Activated naive CD4-positive, alpha-beta T cell treated with anti-CD3 and anti-CD28 coated beads for 36 hours (primary cell): ENCODE measurements around the gene SEC24A. TPM values are rescaled to one million over a fixed set of nuclear protein-coding genes. Genes with fewer than 3 reads are reported as not detected.
"Not testable (repeated sequence)": the region's sequence is repeated elsewhere in the genome, so short reads cannot be mapped to it uniquely, and the experiment has no call there.

Experiments used
- CTCF ChIA-PET: fragments of 350-600 bp; sonication (Branson Sonifier 250); formaldehyde crosslinking; loops from one replicate; lab custom pipeline; 2021; ENCODE audit warnings: antibody characterized with exemption; lab: Charles Lee
- DNase-seq: peaks from one replicate; pipeline ENCODE4 v3.0.0-alpha.2; 2020
- H3K27ac Mint-ChIP-seq: one replicate; pipeline ENCODE4 v1.8.0; 2021; ENCODE audit warnings: mild to moderate bottlenecking, mixed read lengths
- H3K27me3 Mint-ChIP-seq: one replicate; pipeline ENCODE4 v1.8.0; 2021; ENCODE audit warnings: low read depth, mixed read lengths
- H3K36me3 Mint-ChIP-seq: one replicate; pipeline ENCODE4 v1.8.0; 2021; ENCODE audit warnings: low read depth, mixed read lengths
- H3K4me1 Mint-ChIP-seq: one replicate; pipeline ENCODE4 v1.8.0; 2021; ENCODE audit warnings: low read depth, mixed read lengths
- H3K4me3 Mint-ChIP-seq: one replicate; pipeline ENCODE4 v1.8.0; 2021; ENCODE audit warnings: mild to moderate bottlenecking, moderate library complexity, mixed read lengths
- H3K9me3 Mint-ChIP-seq: one replicate; pipeline ENCODE4 v1.8.0; 2021; ENCODE audit warnings: mixed read lengths
- intact Hi-C: fragments of 100-400 bp; cut with micrococcal nuclease; formaldehyde crosslinking; loops from one replicate; pipeline ENCODE4 v1.15.1; 2023
- total RNA-seq, 2 experiments: library from RNA; stranded (reverse); gene quantifications; one replicate each; pipeline ENCODE4 v1.2.3, GENCODE V29; 2021

The SEC24A gene
- total RNA-seq, 2 experiments from 2014 or later, result 16.6 to 18.5 TPM

DNA sequence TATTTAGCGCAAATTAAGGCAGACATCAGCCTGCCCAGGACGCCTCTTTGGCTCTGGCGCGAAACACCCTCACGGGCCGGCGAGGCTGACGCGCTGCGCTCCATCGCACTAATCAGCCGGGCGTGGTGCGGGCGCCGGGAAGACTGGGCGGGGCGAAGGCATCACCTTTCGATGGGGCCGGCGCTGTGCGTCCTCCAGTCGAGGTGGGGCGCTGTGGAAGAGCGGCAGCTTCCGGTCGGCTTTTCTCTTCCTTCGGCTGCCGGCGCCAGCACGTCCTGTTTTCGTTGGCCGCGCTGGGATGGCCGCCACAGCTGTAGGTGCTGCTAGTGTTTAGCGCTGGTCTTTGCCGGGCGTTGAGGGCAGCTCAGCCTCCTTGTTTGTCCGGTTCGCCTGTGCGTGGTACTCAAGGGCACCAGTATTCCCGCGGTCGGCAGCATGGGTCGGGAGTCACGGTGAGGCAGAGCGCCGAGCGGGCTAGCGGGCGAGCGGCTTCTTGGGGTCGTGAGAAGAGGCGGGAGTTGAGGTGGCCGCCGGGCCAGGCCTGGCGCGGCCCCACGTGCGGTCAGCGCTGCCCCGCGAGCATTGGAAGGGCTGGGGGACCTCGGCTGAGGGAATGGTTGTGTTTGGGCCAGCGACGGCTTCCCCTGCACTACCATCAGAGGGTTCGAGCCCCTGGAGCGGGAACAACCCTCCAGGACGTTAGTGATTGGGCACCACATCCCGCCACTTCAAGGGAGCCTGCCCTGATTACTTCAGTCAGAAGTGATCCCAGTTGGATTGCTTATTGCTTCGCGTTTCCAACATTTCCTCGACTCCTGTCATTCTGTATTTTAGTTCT, 110.1 kb downstream of the SEC24A start, which contains the start of gene DDX46:
Gene DDX46, plus strand, starts transcription at position 276 of the 838 bp plus-strand sequence. Its CDS starts 160 bp downstream, at position 436.
- no peaks in the 10 kb centered on the region for H3K27me3 Mint-ChIP-seq
- peaks cover 2% of the 10 kb centered on the region for H3K36me3 Mint-ChIP-seq
- peak within 1 kb of the TSS; percentile 99 for H3K4me3 Mint-ChIP-seq
- DNase-seq, result peak; percentile 97
- peaks cover 34% of the 10 kb centered on the region for H3K4me1 Mint-ChIP-seq
- CTCF ChIA-PET, result interaction anchor here (0.6 to 5.1 kb wide), 8 partner anchors 18 to 569 kb away, joined by 3 to 47 read pairs (median 4); partner anchors contain the start of genes CAMLG and PCBD2
- H3K27ac Mint-ChIP-seq, result peak within 1 kb of the TSS; percentile 80
- no peaks in the 10 kb centered on the region for H3K9me3 Mint-ChIP-seq
- intact Hi-C loops, result loop anchor here (1.0 to 5.0 kb wide), 8 partner anchors 20 to 532 kb away; partner anchors contain the start of genes C5orf24, CAMLG, JADE2 and PCBD2

GRCh38 chr5:134767528-134768291, 119.1 kb downstream of the SEC24A start:
- H3K27ac Mint-ChIP-seq, H3K4me1 Mint-ChIP-seq, H3K4me3 Mint-ChIP-seq, H3K9me3 Mint-ChIP-seq, DNase-seq, intact Hi-C loops, H3K27me3 Mint-ChIP-seq: not testable (repeated sequence)
- peaks cover 20% of the 10 kb centered on the region for H3K36me3 Mint-ChIP-seq
- CTCF ChIA-PET, result interaction anchor here (1.0 kb wide), 1 partner anchor 17 kb away, joined by 4 read pairs; no protein-coding TSS in a partner anchor

GRCh38 chr5:134769206-134769605, 120.6 kb downstream of the SEC24A start:
- Mint-ChIP-seq H3K4me1 (no peaks in the 10 kb centered on the region), H3K27me3 (no peaks in the 10 kb centered on the region), H3K27ac (no peak overlapping the region), H3K4me3 (no peak overlapping the region), H3K9me3 (no peaks in the 10 kb centered on the region), H3K36me3 (peaks cover 23% of the 10 kb centered on the region)
- intact Hi-C loops, result no loop called here
- CTCF ChIA-PET, result no interaction called here
- DNase-seq, result no peak

DNA sequence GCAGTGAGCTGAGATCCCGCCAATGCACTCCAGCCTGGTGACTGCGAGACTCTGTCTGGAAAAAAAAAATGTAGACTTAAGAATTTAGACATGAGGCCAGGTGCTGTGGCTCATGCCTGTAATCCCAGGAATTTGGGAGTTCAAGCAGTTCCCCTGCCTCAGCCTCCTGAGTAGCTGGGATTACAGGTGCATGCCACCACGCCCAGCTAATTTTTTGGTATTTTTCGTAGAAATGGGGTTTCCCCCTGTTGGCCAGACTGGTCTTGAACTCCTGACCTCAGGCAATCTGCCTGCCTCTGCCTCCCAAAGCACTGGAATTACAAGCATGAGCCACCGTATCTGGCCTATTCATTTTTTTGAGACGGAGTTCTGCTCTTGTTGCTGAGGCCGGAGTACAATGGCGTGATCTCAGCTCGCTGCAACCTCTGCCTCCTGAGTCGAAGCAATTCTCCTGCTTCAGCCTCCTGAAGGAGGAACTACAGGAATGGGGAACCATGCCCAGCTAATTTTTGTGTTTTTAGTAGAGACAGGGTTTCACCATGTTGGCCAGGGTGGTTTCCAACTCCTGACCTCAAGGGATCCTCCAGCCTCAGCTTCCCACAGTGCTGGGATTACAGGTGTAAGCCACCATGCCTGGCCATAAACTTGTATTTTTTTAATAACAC, 124.0 kb downstream of the SEC24A start:
- DNase-seq, result no peak
- Mint-ChIP-seq H3K27me3 (no peaks in the 10 kb centered on the region), H3K4me1 (no peaks in the 10 kb centered on the region), H3K4me3 (no peak overlapping the region), H3K36me3 (peaks cover 28% of the 10 kb centered on the region), H3K27ac (no peak overlapping the region), H3K9me3 (no peaks in the 10 kb centered on the region)
- intact Hi-C loops, result no loop called here
- CTCF ChIA-PET, result no interaction called here

- no peak overlapping the region for H3K27ac Mint-ChIP-seq
- H3K27me3 Mint-ChIP-seq, result no peaks in the 10 kb centered on the region
- DNase-seq, result no peak
- H3K36me3 Mint-ChIP-seq, result peaks cover 27% of the 10 kb centered on the region
- CTCF ChIA-PET, result interaction anchor here (0.6 kb wide), 2 partner anchors 19 to 83 kb away, joined by 3 read pairs; partner anchors contain the start of gene DDX46
- intact Hi-C loops, result no loop called here
- no peak overlapping the region for H3K4me3 Mint-ChIP-seq
- no peaks in the 10 kb centered on the region for H3K9me3 Mint-ChIP-seq
- H3K4me1 Mint-ChIP-seq, result no peaks in the 10 kb centered on the region
Measured at GRCh38 chr5:134777366-134777765, 128.8 kb downstream of the SEC24A start.

Other genes starting within 250 kb of the SEC24A start
- 10 to 100 TPM; 31.1 to 31.5 TPM for gene CDKN2AIPNL, start 236.9 kb upstream of the SEC24A start, total RNA-seq
- 10 to 100 TPM; 78.4 to 86.6 TPM for gene JADE2, start 123.1 kb upstream of the SEC24A start, total RNA-seq
- gene SAR1B, start 16.0 kb upstream of the SEC24A start, total RNA-seq, result 10 to 100 TPM; 42.5 to 42.8 TPM
- 10 to 100 TPM; 34.6 to 36.9 TPM for gene CAMLG, start 89.8 kb downstream of the SEC24A start, total RNA-seq
- gene DDX46, start 110.0 kb downstream of the SEC24A start, total RNA-seq, result 10 to 100 TPM; 47.3 to 48.0 TPM
- gene C5orf24, start 197.2 kb downstream of the SEC24A start, total RNA-seq, result 10 to 100 TPM; 17.6 to 21.2 TPM
- gene TXNDC15, start 225.6 kb downstream of the SEC24A start, total RNA-seq, result 10 to 100 TPM; 19.8 to 20.9 TPM